Stomach (tissue), 9 donors: ENCODE results near the gene BPIFB1. TPM values are rescaled to one million over a fixed set of nuclear protein-coding genes. Genes with fewer than 3 reads are reported as not detected.

Experiments used
- DNase-seq, 2 donors: peaks; one replicate each; pipeline versions ENCODE4 v3.0.0 to v3.0.0-alpha.2; 2013 to 2019
- H3K27ac ChIP-seq, 5 donors: fragments of 200-600 bp in 4 of 5; sonication (generic) in 4 of 5; one replicate each; pipeline ENCODE4 v1.5.1; 2013 to 2019; ENCODE audit warnings: mild to moderate bottlenecking in 1 of 5, moderate library complexity in 1 of 5
- H3K27me3 ChIP-seq, 3 donors: fragments of 200-600 bp; sonication (generic); one replicate each; pipeline ENCODE4 v1.5.1; 2017 to 2019; ENCODE audit warnings: mixed run types in 1 of 3
- H3K36me3 ChIP-seq, 4 donors: fragments of 200-600 bp; sonication (generic); 1 replicate in 3 of 4; 2 replicates in 1 of 4; pipeline ENCODE4 v1.5.1; 2016 to 2019
- H3K4me1 ChIP-seq, 4 donors: fragments of 200-600 bp; sonication (generic); one replicate each; pipeline ENCODE4 v1.5.1; 2016 to 2019
- H3K4me3 ChIP-seq, 4 donors: fragments of 200-600 bp; sonication (generic) in 3 of 4; one replicate each; pipeline ENCODE4 v1.5.1; 2016 to 2019; ENCODE audit warnings: mild to moderate bottlenecking in 1 of 4
- H3K9me3 ChIP-seq, 4 donors: fragments of 200-600 bp; sonication (generic); one replicate each; pipeline ENCODE4 v1.5.1; 2016 to 2019
- EP300 ChIP-seq: sonication (generic); formaldehyde crosslinking; IDR thresholded peaks from one replicate; pipeline ENCODE4 v1.6.1; 2017; ENCODE audit warnings: antibody characterized with exemption
- POLR2A ChIP-seq, 4 donors: fragments of 450-650 bp; IDR thresholded peaks; one replicate each; pipeline ENCODE4 v1.6.1; 2016; ENCODE audit warnings: antibody characterized with exemption in 4 of 4, control low read depth in 2 of 4, mild to moderate bottlenecking in 1 of 4, moderate library complexity in 1 of 4
- POLR2AphosphoS5 ChIP-seq, 3 donors: sonication (generic); formaldehyde crosslinking; IDR thresholded peaks; one replicate each; pipeline ENCODE4 v1.6.1; 2016; ENCODE audit warnings: antibody characterized with exemption in 3 of 3
- WGBS, 5 donors: extraction: QIAGEN DNeasy Blood & Tissue Kit in 3 of 5; methylation state at CpG; one replicate each; pipeline versions ENCODE4 v1.1.5 to v1.1.7; 2013 to 2018; 5-methylcytosine and 5-hydroxymethylcytosine counted together
- intact Hi-C: fragments of 100-400 bp; cut with DNase I; formaldehyde crosslinking; loops from one replicate; pipeline ENCODE4 v1.15.1; 2023; ENCODE audit warnings: low total_unique reads
- polyA plus RNA-seq, 3 donors: library from polyadenylated mRNA; stranded (reverse); fragments of 200-250 nt; gene quantifications; one replicate each; pipeline ENCODE4 v1.2.3, GENCODE V29; 2013
- total RNA-seq, 5 donors: library from RNA; depleted of rRNA; stranded (reverse); fragments of >200 nt; gene quantifications; one replicate each; pipeline versions ENCODE4 v1.1.0 to v1.2.3, GENCODE V29; 2014 to 2016
- TF ChIP-seq, protein P1 (sequence below), 7 experiments: fragments of 450-650 bp in 4 of 7; fragments of 200-600 bp in 3 of 7; sonication (generic) in 3 of 7; IDR thresholded peaks; one replicate each; pipeline ENCODE4 v1.5.1; 2016 to 2019; ENCODE audit warnings: antibody characterized with exemption in 7 of 7, control low read depth in 2 of 7, mild to moderate bottlenecking in 1 of 7
- donor health status: healthy with polysubstance abuse.
- donor health status: Bipolar disorder and iron deficiency.
- donor health status: healthy.

The BPIFB1 gene
- total and polyA plus RNA-seq, 8 donors: 2.3 to 169 (median 37.9) TPM; not detected in 1

DNA sequence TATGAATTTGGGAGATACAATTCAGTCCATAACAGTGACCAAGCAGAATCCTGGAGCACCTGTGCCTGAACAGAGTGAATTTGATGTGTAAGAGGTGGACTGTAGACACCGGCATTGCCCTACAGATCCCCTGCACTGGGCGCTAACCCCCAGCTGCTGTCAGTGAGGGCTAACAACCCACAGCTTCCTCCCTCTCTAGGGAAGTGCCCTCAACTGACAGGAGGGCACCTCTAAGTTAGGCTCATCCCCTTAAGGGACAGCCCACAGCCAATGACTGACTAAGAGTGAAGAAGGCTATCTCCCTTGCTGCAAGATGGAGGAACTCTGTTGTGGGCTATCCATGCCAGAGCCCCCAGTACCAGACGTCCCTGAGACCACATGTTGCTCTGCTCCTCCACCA, 15.3 kb upstream of the BPIFB1 start:
- Histone ChIP-seq H3K27ac (peak overlapping the region in 2 of 5 donors; percentile 61 to 80), H3K9me3 (no peaks in the 10 kb centered on the region), H3K27me3 (peaks cover 0 to 28% (median 0%) of the 10 kb centered on the region in 3 donors), H3K4me1 (peaks cover 0 to 23% (median 10%) of the 10 kb centered on the region in 4 donors), H3K36me3 (no peaks in the 10 kb centered on the region), H3K4me3 (no peak overlapping the region)
- no peak for DNase-seq
- TF ChIP-seq POLR2A (IDR thresholded peaks at IDR 0.05): no peak
- TF ChIP-seq EP300: no peak
- no peak for TF ChIP-seq POLR2AphosphoS5 (IDR thresholded peaks at IDR 0.05)
- TF ChIP-seq, protein P1, sequence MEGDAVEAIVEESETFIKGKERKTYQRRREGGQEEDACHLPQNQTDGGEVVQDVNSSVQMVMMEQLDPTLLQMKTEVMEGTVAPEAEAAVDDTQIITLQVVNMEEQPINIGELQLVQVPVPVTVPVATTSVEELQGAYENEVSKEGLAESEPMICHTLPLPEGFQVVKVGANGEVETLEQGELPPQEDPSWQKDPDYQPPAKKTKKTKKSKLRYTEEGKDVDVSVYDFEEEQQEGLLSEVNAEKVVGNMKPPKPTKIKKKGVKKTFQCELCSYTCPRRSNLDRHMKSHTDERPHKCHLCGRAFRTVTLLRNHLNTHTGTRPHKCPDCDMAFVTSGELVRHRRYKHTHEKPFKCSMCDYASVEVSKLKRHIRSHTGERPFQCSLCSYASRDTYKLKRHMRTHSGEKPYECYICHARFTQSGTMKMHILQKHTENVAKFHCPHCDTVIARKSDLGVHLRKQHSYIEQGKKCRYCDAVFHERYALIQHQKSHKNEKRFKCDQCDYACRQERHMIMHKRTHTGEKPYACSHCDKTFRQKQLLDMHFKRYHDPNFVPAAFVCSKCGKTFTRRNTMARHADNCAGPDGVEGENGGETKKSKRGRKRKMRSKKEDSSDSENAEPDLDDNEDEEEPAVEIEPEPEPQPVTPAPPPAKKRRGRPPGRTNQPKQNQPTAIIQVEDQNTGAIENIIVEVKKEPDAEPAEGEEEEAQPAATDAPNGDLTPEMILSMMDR (IDR thresholded peaks at IDR 0.05): no peak
- WGBS, 5 donors: 57 to 75% (median 61%) methylated on average over 3 of the region's 3 CpGs
- intact Hi-C loops: no loop called here

DNA sequence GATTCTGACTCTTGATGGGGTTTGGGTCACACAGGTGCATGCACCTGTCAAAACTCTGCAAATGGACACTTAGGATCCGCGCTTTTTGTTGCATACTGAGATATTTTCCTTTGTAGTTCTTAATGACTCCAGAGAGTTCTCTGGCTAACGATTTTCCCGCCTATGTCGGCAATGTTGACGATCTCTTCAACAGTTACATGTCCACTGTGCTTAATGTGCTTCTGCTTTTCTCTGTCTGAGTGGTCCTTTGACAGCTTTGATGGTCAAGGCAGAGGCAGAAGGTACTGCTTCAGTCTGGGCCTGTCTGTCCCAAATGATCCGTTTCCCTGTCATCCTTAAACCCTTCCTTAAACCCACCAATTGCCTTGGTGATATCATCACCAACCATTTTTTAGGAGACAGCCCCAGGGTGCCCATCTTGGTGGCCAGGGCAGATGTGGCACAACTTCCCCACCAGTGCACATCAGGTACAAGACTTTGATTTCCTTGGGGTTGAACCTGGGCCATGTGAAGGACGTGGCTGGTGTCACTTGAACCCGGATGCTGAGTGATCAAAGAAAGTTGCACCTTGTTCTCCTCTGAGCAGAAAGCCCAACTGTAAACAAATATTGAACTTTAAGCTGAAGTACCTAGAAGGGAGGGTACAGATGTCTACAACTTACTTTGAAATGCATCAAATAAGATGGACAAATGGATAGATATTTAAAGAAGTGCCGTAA, 10.7 kb upstream of the BPIFB1 start:
- Histone ChIP-seq H3K27ac (peak overlapping the region in 3 of 5 donors; percentile 68 to 79 (median 74)), H3K27me3 (peaks cover 0 to 1% (median 0%) of the 10 kb centered on the region in 3 donors), H3K4me1 (peaks cover under 1 to 21% (median 12%) of the 10 kb centered on the region in 4 donors), H3K36me3 (no peaks in the 10 kb centered on the region), H3K4me3 (no peak overlapping the region), H3K9me3 (no peaks in the 10 kb centered on the region)
- no peak for DNase-seq
- intact Hi-C loops: no loop called here
- no peak for TF ChIP-seq POLR2AphosphoS5 (IDR thresholded peaks at IDR 0.05)
- 82 to 86% (median 83%) methylated on average over 10 of the region's 10 CpGs for WGBS, 5 donors

DNA sequence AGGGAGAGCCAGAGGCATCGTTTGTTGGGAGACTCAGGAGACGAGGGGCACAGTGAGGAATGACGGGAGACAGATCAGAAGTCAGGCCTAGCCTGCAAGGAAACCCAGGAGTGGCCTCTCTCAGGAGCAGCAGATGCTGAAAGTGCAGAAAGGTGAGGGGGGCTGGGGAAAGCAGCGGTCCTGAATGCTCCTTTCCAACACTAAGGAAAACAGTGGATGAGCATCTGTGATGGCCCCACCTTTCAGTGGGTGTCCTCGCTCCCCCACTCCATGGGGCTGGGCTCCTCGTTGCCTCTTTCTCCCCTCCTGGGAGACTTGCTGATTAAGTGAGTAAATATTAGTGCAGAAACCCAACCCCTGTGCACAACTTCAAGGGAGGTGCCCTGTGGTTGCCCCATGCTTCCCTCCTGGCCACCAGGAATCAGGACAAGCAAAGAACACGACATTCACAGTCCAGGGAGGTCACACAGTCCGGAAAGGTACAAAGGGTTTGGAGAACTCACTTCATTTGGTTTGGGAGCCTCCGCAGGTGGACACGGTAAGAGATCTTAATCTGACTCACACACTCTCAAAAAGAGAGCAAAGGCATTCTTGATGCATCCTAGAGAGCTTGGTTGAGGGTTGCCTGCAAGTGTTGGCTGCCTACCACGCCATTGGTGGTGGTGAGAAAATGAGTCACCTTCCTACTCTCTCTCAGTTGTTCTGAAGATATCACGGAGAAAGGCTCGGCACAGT, 9.7 kb upstream of the BPIFB1 start:
- no peaks in the 10 kb centered on the region for H3K9me3 ChIP-seq
- peak; percentile 36 to 65 for DNase-seq
- H3K36me3 ChIP-seq: no peaks in the 10 kb centered on the region
- H3K4me1 ChIP-seq: peaks cover 8 to 23% (median 14%) of the 10 kb centered on the region in 4 donors
- H3K4me3 ChIP-seq: no peak overlapping the region
- peak overlapping the region; percentile 53 to 79 (median 68) for H3K27ac ChIP-seq
- WGBS, 5 donors: 31 to 42% (median 41%) methylated on average over 13 of the region's 13 CpGs
- TF ChIP-seq, protein P1 (IDR thresholded peaks at IDR 0.05): no peak
- no peak for TF ChIP-seq POLR2A (IDR thresholded peaks at IDR 0.05)
- TF ChIP-seq POLR2AphosphoS5 (IDR thresholded peaks at IDR 0.05): peak in 2 of 3 donors; percentile 58 to 85
- TF ChIP-seq EP300: no peak
- peaks cover 0 to 8% (median 0%) of the 10 kb centered on the region in 3 donors for H3K27me3 ChIP-seq
- intact Hi-C loops: no loop called here

DNA sequence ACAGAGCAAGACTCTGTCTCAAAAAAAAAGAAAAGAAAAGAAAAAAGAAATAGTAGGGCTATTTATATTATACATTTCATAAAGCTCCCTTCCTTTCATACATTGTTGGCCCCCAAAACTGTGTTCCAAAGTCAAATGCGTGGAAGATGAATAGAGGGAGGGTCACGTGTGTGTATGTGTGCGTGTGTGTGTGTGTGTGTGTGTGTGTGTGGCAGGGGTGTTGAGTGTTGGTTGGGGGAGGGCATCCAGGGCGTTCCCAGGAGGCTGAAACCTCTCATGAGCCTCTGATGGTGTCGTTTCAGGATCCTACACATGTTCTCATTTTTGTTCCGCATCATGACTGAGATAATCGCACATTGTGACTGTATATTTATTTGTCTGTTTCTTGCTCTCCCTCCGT, 7.8 kb upstream of the BPIFB1 start:
- no peak for TF ChIP-seq EP300
- no peak for TF ChIP-seq POLR2AphosphoS5 (IDR thresholded peaks at IDR 0.05)
- TF ChIP-seq, protein P1 (IDR thresholded peaks at IDR 0.05): no peak
- TF ChIP-seq POLR2A (IDR thresholded peaks at IDR 0.05): no peak
- Histone ChIP-seq H3K9me3 (no peaks in the 10 kb centered on the region), H3K4me3 (no peak overlapping the region), H3K27ac (peak overlapping the region in 2 of 5 donors; percentile 37 to 79), H3K36me3 (no peaks in the 10 kb centered on the region), H3K27me3 (peaks cover 0 to 23% (median 0%) of the 10 kb centered on the region in 3 donors), H3K4me1 (peaks cover 8 to 19% (median 10%) of the 10 kb centered on the region in 4 donors)
- DNase-seq: no peak
- WGBS, 5 donors: 72 to 93% (median 79%) methylated on average over 8 of the region's 8 CpGs
- intact Hi-C loops: no loop called here
